Nephron (organoid): ENCODE measurements around the gene ZBTB8OS.
"Not testable (repeated sequence)": the region's sequence is repeated elsewhere in the genome, so short reads cannot be mapped to it uniquely, and the experiment has no call there.

Experiments
- H3K27ac Mint-ChIP-seq, 3 experiments: 2 replicates each; pipeline ENCODE4 v1.8.0; 2020; ENCODE audit warnings: mixed read lengths in 3 of 3, mild to moderate bottlenecking in 2 of 3, moderate library complexity in 1 of 3
- H3K27me3 Mint-ChIP-seq: 2 replicates; pipeline ENCODE4 v1.8.0; 2021; ENCODE audit warnings: low read depth, mild to moderate bottlenecking, moderate library complexity, mixed read lengths
- H3K36me3 Mint-ChIP-seq: 2 replicates; pipeline ENCODE4 v1.8.0; 2020; ENCODE audit warnings: low read depth, mixed read lengths
- H3K4me1 Mint-ChIP-seq: 2 replicates; pipeline ENCODE4 v1.8.0; 2020; ENCODE audit warnings: mixed read lengths
- H3K4me3 Mint-ChIP-seq, 3 experiments: 2 replicates each; pipeline ENCODE4 v1.8.0; 2020; ENCODE audit warnings: mild to moderate bottlenecking in 3 of 3, mixed read lengths in 3 of 3, moderate library complexity in 2 of 3
- H3K9me3 Mint-ChIP-seq: 2 replicates; pipeline ENCODE4 v1.8.0; 2020; ENCODE audit warnings: mixed read lengths
- TF ChIP-seq, protein P1 (sequence below), 3 experiments: fragments of 200-600 bp; sonication (generic); IDR thresholded peaks; one replicate each; pipeline ENCODE4 v1.5.0; 2021; ENCODE audit warnings: antibody characterized with exemption in 3 of 3; ENCODE audit not compliant: unreplicated experiment in 3 of 3

The ZBTB8OS gene

DNA sequence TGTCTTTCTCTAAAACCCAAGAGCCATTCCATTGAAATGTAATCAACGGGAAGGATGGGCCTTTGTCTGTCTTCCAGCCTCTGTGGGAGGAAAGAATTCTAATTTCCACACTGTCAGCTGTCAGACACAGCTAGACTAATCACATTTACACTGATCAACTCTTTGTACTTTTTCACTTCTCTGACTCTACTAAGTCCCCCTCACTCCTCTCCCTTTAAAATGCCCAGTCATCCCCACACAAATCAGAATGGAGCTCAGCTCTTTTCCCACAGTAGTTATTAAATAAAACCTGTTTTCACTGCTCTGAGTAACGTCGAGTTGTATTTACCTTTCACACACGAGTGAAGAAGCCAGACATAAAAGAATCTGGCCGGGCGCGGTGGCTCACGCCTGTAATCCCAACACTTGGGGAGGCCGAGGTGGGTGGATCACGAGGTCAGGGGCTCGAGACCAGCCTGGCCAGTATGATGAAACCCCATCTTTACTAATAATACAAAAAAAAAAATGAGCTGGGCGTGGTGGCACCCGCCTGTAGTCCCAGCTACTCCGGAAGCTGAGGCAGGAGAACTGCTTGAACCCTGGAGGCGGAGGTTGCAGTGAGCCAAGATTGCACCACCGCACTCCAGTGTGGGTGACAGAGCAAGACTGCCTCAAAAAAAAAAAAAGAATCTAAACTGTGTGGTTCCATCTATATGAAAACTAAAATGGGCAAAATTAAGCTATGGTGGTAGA is 13.3 kb downstream of the ZBTB8OS start:
- Mint-ChIP-seq H3K27ac (peak overlapping the region in 1 of 3 experiments; percentile 22), H3K4me3 (no peak overlapping the region), H3K9me3 (no peaks in the 10 kb centered on the region), H3K4me1 (no peaks in the 10 kb centered on the region), H3K27me3 (no peaks in the 10 kb centered on the region), H3K36me3 (peaks cover 28% of the 10 kb centered on the region)
- TF ChIP-seq, protein P1, sequence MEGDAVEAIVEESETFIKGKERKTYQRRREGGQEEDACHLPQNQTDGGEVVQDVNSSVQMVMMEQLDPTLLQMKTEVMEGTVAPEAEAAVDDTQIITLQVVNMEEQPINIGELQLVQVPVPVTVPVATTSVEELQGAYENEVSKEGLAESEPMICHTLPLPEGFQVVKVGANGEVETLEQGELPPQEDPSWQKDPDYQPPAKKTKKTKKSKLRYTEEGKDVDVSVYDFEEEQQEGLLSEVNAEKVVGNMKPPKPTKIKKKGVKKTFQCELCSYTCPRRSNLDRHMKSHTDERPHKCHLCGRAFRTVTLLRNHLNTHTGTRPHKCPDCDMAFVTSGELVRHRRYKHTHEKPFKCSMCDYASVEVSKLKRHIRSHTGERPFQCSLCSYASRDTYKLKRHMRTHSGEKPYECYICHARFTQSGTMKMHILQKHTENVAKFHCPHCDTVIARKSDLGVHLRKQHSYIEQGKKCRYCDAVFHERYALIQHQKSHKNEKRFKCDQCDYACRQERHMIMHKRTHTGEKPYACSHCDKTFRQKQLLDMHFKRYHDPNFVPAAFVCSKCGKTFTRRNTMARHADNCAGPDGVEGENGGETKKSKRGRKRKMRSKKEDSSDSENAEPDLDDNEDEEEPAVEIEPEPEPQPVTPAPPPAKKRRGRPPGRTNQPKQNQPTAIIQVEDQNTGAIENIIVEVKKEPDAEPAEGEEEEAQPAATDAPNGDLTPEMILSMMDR (IDR thresholded peaks at IDR 0.05; ENCODE audit: unreplicated experiment in 3 of 3), result no peak

DNA sequence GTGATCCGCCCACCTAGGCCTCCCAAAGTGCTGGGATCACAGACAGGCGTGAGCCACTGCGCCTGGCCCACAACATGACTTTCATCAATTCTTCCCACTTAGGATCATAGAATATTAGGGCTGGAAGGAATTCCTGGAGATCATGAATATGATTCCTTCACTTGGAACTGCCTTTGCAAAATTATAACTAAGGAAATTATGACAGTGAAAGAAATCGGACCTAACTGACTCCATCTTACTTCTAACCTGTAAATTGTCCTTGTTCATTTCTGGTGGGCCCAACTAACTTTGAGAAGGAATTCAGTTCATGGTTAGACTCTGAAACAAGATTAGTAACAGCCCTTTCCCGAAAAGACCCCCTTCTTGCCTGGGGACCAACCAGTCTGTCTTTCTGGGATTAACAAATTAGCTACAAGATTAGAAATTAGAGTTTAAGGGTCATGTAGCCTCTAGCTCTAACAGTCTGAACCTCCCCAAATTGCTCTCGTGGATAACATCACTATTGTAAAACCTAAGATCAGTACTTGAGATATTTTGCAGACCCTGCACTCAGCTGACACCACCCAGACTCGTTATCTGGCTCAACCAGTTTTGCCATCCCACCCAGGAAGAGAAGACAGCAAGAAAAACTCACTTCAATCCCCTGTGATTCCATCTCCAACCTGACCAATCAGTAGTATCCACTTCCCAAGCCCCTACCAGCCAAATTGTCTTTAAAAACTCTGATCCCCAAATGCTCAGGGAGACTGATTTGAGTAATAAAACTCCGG is 14.7 kb downstream of the ZBTB8OS start:
- H3K36me3 Mint-ChIP-seq, result peaks cover 28% of the 10 kb centered on the region
- H3K4me3 Mint-ChIP-seq, result no peak overlapping the region
- H3K4me1 Mint-ChIP-seq, result no peaks in the 10 kb centered on the region
- TF ChIP-seq, protein P1 (IDR thresholded peaks at IDR 0.05; ENCODE audit: unreplicated experiment in 3 of 3), result no peak
- H3K27ac Mint-ChIP-seq, result no peak overlapping the region
- H3K9me3 Mint-ChIP-seq, result no peaks in the 10 kb centered on the region
- H3K27me3 Mint-ChIP-seq, result no peaks in the 10 kb centered on the region

DNA sequence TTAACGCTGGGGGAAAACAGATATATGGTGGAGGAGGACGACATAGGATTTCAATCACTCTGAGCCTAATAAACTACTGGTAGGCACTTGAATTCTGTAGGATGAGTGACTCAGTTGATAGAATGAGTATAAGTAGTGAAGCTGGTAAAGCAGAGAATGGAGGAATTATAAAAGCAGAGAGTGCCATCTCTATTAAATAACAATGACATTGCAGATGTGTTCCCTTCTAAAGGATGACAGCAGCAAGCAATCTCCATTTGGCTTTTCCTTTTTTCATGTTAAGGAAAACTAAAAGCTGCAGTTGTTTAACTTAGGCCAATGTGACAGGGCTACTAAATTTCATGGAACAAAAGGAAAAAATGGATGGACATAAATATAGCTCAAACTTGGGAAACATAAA is 17.5 kb downstream of the ZBTB8OS start:
- no peaks in the 10 kb centered on the region for H3K27me3 Mint-ChIP-seq
- H3K9me3 Mint-ChIP-seq, result no peaks in the 10 kb centered on the region
- H3K4me3 Mint-ChIP-seq, result no peak overlapping the region
- TF ChIP-seq, protein P1 (IDR thresholded peaks at IDR 0.05; ENCODE audit: unreplicated experiment in 3 of 3), result no peak
- H3K4me1 Mint-ChIP-seq, result no peaks in the 10 kb centered on the region
- peaks cover 37% of the 10 kb centered on the region for H3K36me3 Mint-ChIP-seq
- no peak overlapping the region for H3K27ac Mint-ChIP-seq

DNA sequence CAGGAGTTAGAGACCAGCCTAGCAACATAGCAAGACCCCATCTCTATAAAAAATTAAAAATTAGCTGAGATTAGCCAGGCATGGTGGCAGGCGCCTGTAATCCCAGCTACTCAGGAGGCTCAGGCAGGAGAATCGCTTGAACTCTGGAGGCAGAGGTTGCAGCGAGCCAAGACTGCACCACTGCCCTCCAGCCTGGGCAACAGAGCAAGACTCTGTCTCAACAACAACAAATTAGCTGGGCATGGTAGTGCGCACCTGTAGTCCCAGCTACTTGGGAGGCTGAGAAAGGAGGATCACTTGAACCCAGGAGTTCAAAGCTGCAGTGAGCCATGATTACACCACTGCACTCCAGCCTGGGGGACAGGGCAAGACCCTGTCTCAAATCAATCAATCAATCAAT is 20.2 kb downstream of the ZBTB8OS start:
- H3K27me3 Mint-ChIP-seq, result not testable (repeated sequence)

DNA sequence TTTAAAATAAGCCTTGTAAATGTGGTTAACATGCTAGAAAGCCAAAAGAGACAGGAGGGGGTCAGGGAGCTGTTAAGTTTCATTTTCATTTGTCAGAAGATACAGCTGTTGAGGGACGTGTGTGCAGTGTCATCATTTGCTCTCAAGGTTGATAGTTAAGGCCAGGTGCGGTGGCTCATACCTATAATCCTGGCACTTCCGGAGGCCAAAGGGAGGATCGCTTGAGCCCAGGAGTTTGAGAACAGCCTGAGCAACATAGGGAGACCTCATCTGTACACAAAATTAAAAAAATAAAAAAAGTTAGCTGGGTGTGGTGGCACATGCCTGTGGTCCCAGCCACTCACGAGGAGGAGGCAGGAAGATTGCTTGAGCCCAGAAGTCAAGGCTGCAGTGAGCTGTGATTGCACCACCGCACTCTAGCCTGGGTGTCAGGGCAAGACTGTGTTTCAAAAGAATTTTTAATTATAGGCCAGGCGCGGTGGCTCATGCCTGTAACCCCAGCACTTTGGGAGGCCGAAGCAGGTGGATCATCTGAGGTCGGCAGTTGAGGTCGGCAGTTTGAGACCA is 22.7 kb downstream of the ZBTB8OS start:
- TF ChIP-seq, protein P1 (IDR thresholded peaks at IDR 0.05; ENCODE audit: unreplicated experiment in 3 of 3), result no peak
- Mint-ChIP-seq H3K4me3 (no peak overlapping the region), H3K27ac (no peak overlapping the region), H3K4me1 (peaks cover 5% of the 10 kb centered on the region), H3K9me3 (no peaks in the 10 kb centered on the region), H3K36me3 (peaks cover 38% of the 10 kb centered on the region), H3K27me3 (no peaks in the 10 kb centered on the region)

More for the DNA sequence above, 20.2 kb downstream of the ZBTB8OS start:
- not testable (repeated sequence) for H3K9me3 Mint-ChIP-seq, H3K4me1 Mint-ChIP-seq, H3K4me3 Mint-ChIP-seq, H3K27ac Mint-ChIP-seq
- peaks cover 39% of the 10 kb centered on the region for H3K36me3 Mint-ChIP-seq

DNA sequence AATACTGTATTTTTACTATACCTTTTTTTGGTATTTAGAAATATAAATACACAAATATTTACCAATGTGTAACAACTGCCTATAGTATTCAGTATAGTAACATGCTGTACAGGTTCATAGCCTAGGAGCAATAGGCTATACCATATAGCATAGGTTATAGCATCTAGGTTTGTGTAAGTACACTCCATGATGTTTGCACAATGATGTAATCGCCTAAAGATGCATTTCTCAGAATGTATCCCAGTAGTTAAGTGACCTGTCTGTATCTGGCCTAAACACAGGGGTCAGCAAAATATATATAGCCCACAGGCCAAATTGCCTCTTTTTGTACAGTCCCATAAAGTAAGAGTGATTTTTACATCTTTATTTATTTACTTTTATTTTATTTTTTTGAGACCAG is 24.2 kb downstream of the ZBTB8OS start:
- H3K9me3 Mint-ChIP-seq, result no peaks in the 10 kb centered on the region
- peaks cover 47% of the 10 kb centered on the region for H3K36me3 Mint-ChIP-seq
- no peak overlapping the region for H3K27ac Mint-ChIP-seq
- no peak overlapping the region for H3K4me3 Mint-ChIP-seq
- H3K27me3 Mint-ChIP-seq, result no peaks in the 10 kb centered on the region
- TF ChIP-seq, protein P1 (IDR thresholded peaks at IDR 0.05; ENCODE audit: unreplicated experiment in 3 of 3), result no peak
- peaks cover 5% of the 10 kb centered on the region for H3K4me1 Mint-ChIP-seq
